H9 (cell line): ENCODE measurements around the gene TMEM174. TPM values are rescaled to one million over a fixed set of nuclear protein-coding genes. Genes with fewer than 3 reads are reported as not detected.

Source experiments
- DNase-seq: peaks from one replicate; pipeline ENCODE4 v3.0.0-alpha.2; 2017
- H2AFZ ChIP-seq: one replicate; pipeline ENCODE4 v1.6.1; 2013; ENCODE audit warnings: mild to moderate bottlenecking, low read length, control low read depth, moderate library complexity
- H2AK5ac ChIP-seq: 2 replicates; pipeline ENCODE4 v1.6.1; 2013; ENCODE audit warnings: low read length, control low read depth, mixed read lengths; ENCODE audit not compliant: insufficient read length
- H2BK120ac ChIP-seq: one replicate; pipeline ENCODE4 v1.6.1; 2013; ENCODE audit warnings: low read depth, mild to moderate bottlenecking, low read length, control low read depth, inconsistent platforms; ENCODE audit not compliant: poor library complexity, severe bottlenecking
- H2BK12ac ChIP-seq: 2 replicates; pipeline ENCODE4 v1.6.1; 2013; ENCODE audit warnings: low read length, control low read depth, mixed read lengths, low read depth; ENCODE audit not compliant: insufficient read length
- H2BK15ac ChIP-seq: 2 replicates; pipeline ENCODE4 v1.6.1; 2013; ENCODE audit warnings: low read depth, low read length, control low read depth
- H2BK20ac ChIP-seq: one replicate; pipeline ENCODE4 v1.6.1; 2013; ENCODE audit warnings: low read depth, mild to moderate bottlenecking, low read length, control low read depth, inconsistent platforms; ENCODE audit not compliant: poor library complexity, severe bottlenecking
- H2BK5ac ChIP-seq: 2 replicates; pipeline ENCODE4 v1.6.1; 2013; ENCODE audit warnings: low read length, control low read depth, mixed read lengths; ENCODE audit not compliant: insufficient read length
- H3K14ac ChIP-seq: 2 replicates; pipeline ENCODE4 v1.6.1; 2013; ENCODE audit warnings: low read length, control low read depth; ENCODE audit not compliant: insufficient read depth
- H3K18ac ChIP-seq: 2 replicates; pipeline ENCODE4 v1.6.1; 2013; ENCODE audit warnings: low read depth, mild to moderate bottlenecking, mixed read lengths, low read length, control low read depth; ENCODE audit not compliant: insufficient read length
- H3K23ac ChIP-seq: 2 replicates; pipeline ENCODE4 v1.6.1; 2013; ENCODE audit warnings: low read length, control low read depth, mixed read lengths, low read depth; ENCODE audit not compliant: insufficient read length
- H3K23me2 ChIP-seq: 2 replicates; pipeline ENCODE4 v1.6.1; 2013; ENCODE audit warnings: low read depth, mild to moderate bottlenecking, mixed read lengths, low read length, control low read depth; ENCODE audit not compliant: insufficient read length, poor library complexity, severe bottlenecking
- H3K27ac ChIP-seq: 2 replicates; pipeline ENCODE4 v1.5.1; 2013; ENCODE audit warnings: low read length, control low read depth, mixed read lengths, low read depth; ENCODE audit not compliant: insufficient read length
- H3K27me3 ChIP-seq: 2 replicates; pipeline ENCODE4 v1.6.1; 2013; ENCODE audit warnings: low read length, control low read depth, inconsistent platforms; ENCODE audit not compliant: insufficient read depth
- H3K4ac ChIP-seq: 2 replicates; pipeline ENCODE4 v1.6.1; 2013; ENCODE audit warnings: low read depth, mild to moderate bottlenecking, control low read depth, inconsistent platforms, low read length, moderate library complexity
- H3K4me1 ChIP-seq: 2 replicates; pipeline ENCODE4 v1.6.1; 2013; ENCODE audit warnings: low read length, control low read depth, inconsistent platforms; ENCODE audit not compliant: insufficient read depth
- H3K4me2 ChIP-seq: 2 replicates; pipeline ENCODE4 v1.6.1; 2013; ENCODE audit warnings: low read length, control low read depth, mixed read lengths; ENCODE audit not compliant: insufficient read length, insufficient read depth
- H3K56ac ChIP-seq: 2 replicates; pipeline ENCODE4 v1.6.1; 2013; ENCODE audit warnings: low read depth, mild to moderate bottlenecking, mixed read lengths, low read length, control low read depth; ENCODE audit not compliant: insufficient read length
- H3K79me1 ChIP-seq: 2 replicates; pipeline ENCODE4 v1.6.1; 2013; ENCODE audit warnings: low read depth, mild to moderate bottlenecking, moderate library complexity, low read length, control low read depth, inconsistent platforms; ENCODE audit not compliant: insufficient read depth, poor library complexity, severe bottlenecking
- H3K79me2 ChIP-seq: 2 replicates; pipeline ENCODE4 v1.6.1; 2013; ENCODE audit warnings: low read length, control low read depth, inconsistent platforms; ENCODE audit not compliant: insufficient read depth
- H3K9ac ChIP-seq: 2 replicates; pipeline ENCODE4 v1.6.1; 2013; ENCODE audit warnings: low read length, control low read depth, mixed read lengths; ENCODE audit not compliant: insufficient read length; ENCODE audit errors: extremely low read depth
- H3K9me3 ChIP-seq: one replicate; pipeline ENCODE4 v1.6.1; 2013; ENCODE audit warnings: low read depth, low read length, inconsistent platforms; ENCODE audit not compliant: control insufficient read depth
- H3T11ph ChIP-seq: one replicate; pipeline ENCODE4 v1.6.1; 2013; ENCODE audit warnings: mild to moderate bottlenecking, low read length, control low read depth, inconsistent platforms
- H4K20me1 ChIP-seq: one replicate; pipeline ENCODE4 v1.6.1; 2013; ENCODE audit not compliant: control insufficient read depth, insufficient read length, insufficient read depth
- H4K5ac ChIP-seq: 2 replicates; pipeline ENCODE4 v1.6.1; 2013; ENCODE audit warnings: low read depth, mild to moderate bottlenecking, mixed read lengths, low read length, control low read depth; ENCODE audit not compliant: insufficient read length
- H4K8ac ChIP-seq: replicated peaks from 2 replicates; pipeline ENCODE4 v1.6.1; 2013; ENCODE audit warnings: low read length, control low read depth, mixed read lengths, low read depth; ENCODE audit not compliant: insufficient read length
- H4K91ac ChIP-seq: 2 replicates; pipeline ENCODE4 v1.6.1; 2013; ENCODE audit warnings: low read depth, mild to moderate bottlenecking, moderate library complexity, mixed read lengths, low read length, control low read depth; ENCODE audit not compliant: insufficient read length
- H3K27ac Mint-ChIP-seq, 3 experiments: 2 replicates in 2 of 3; 3 replicates in 1 of 3; pipeline ENCODE4 v1.8.0; 2020 to 2021; ENCODE audit warnings: mixed read lengths in 3 of 3, mild to moderate bottlenecking in 1 of 3, moderate library complexity in 1 of 3
- H3K27me3 Mint-ChIP-seq: 2 replicates; pipeline ENCODE4 v1.8.0; 2021; ENCODE audit warnings: low read depth, mild to moderate bottlenecking, moderate library complexity, mixed read lengths
- H3K36me3 Mint-ChIP-seq, 3 experiments: 2 replicates in 2 of 3; 3 replicates in 1 of 3; pipeline ENCODE4 v1.8.0; 2020 to 2021; ENCODE audit warnings: low read depth in 3 of 3, mixed read lengths in 3 of 3; ENCODE audit not compliant: insufficient read depth in 1 of 3
- H3K4me1 Mint-ChIP-seq, 2 experiments: 2 replicates each; pipeline ENCODE4 v1.8.0; 2020; ENCODE audit warnings: mixed read lengths in 2 of 2
- H3K4me3 Mint-ChIP-seq, 2 experiments: 2 replicates in 1 of 2; 3 replicates in 1 of 2; pipeline ENCODE4 v1.8.0; 2020 to 2021; ENCODE audit warnings: mild to moderate bottlenecking in 2 of 2, mixed read lengths in 2 of 2, moderate library complexity in 1 of 2
- H3K9me3 Mint-ChIP-seq, 2 experiments: 2 replicates in 1 of 2; 3 replicates in 1 of 2; pipeline ENCODE4 v1.8.0; 2020; ENCODE audit warnings: mild to moderate bottlenecking in 2 of 2, mixed read lengths in 2 of 2, moderate library complexity in 1 of 2
- WGBS: extraction: QIAGEN DNeasy Blood & Tissue Kit; methylation state at CpG from one replicate; pipeline ENCODE4 v1.1.7; 2013; ENCODE audit warnings: missing lambda C conversion rate, low lambda C conversion rate, mixed read lengths; ENCODE audit not compliant: insufficient read length; ENCODE audit errors: extremely low coverage; 5-methylcytosine and 5-hydroxymethylcytosine counted together
- total RNA-seq: library from RNA; stranded (reverse); gene quantifications from 2 replicates; pipeline ENCODE4 v1.2.1, GENCODE V29; 2021
- TF ChIP-seq, protein P1 (sequence below): fragments of 200-600 bp; sonication (generic); conservative IDR thresholded peaks from 3 replicates; pipeline ENCODE4 v1.8.0; 2021; ENCODE audit warnings: antibody characterized with exemption, mild to moderate bottlenecking

Gene TMEM174
- total RNA-seq, 1 experiment from 2014 or later = not detected

DNA sequence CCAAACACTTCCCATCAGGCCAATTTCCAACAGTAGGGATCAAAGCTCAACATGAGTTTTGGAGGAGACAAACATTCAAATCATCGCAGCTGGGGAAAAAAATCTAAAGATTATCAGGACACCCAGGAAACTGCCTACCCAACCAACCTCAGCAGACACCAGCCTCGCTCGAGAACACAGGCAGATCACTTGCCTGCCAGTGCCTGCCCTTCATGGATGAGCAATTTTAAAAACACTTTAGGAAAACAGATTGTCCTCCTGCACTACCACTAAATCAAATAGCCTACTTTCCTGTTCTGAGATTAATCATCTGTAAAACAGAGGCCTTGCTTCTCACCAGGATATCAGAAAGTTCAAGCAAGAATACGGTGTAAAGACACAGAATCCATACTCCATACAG lies 14.7 kb upstream of the TMEM174 start:
- Histone ChIP-seq H3K27me3 (no peaks in the 10 kb centered on the region), H3K4me2 (no peak overlapping the region), H2BK12ac (no peak overlapping the region), H4K20me1 (no peaks in the 10 kb centered on the region), H2BK5ac (no peak overlapping the region), H4K91ac (no peak overlapping the region), H3K27ac (no peak overlapping the region), H2BK20ac (no peak overlapping the region), H3K9me3 (no peaks in the 10 kb centered on the region), H3T11ph (no peak overlapping the region), H3K4me1 (no peaks in the 10 kb centered on the region), H3K79me1 (no peaks in the 10 kb centered on the region), H3K23ac (no peak overlapping the region), H4K5ac (no peak overlapping the region), H2BK120ac (no peak overlapping the region), H3K14ac (no peak overlapping the region), H3K9ac (no peak overlapping the region), H2AK5ac (no peak overlapping the region), H4K8ac (no peak overlapping the region), H3K4ac (no peak overlapping the region), H3K18ac (no peak overlapping the region), H3K56ac (no peak overlapping the region), H3K23me2 (no peaks in the 10 kb centered on the region), H2BK15ac (no peak overlapping the region), H3K79me2 (no peaks in the 10 kb centered on the region), H2AFZ (no peak overlapping the region)
- H3K27ac Mint-ChIP-seq = no peak overlapping the region
- TF ChIP-seq, protein P1, sequence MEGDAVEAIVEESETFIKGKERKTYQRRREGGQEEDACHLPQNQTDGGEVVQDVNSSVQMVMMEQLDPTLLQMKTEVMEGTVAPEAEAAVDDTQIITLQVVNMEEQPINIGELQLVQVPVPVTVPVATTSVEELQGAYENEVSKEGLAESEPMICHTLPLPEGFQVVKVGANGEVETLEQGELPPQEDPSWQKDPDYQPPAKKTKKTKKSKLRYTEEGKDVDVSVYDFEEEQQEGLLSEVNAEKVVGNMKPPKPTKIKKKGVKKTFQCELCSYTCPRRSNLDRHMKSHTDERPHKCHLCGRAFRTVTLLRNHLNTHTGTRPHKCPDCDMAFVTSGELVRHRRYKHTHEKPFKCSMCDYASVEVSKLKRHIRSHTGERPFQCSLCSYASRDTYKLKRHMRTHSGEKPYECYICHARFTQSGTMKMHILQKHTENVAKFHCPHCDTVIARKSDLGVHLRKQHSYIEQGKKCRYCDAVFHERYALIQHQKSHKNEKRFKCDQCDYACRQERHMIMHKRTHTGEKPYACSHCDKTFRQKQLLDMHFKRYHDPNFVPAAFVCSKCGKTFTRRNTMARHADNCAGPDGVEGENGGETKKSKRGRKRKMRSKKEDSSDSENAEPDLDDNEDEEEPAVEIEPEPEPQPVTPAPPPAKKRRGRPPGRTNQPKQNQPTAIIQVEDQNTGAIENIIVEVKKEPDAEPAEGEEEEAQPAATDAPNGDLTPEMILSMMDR = no peak
- no peak for DNase-seq
- peaks cover 2% of the 10 kb centered on the region for H3K27me3 Mint-ChIP-seq
- H3K36me3 Mint-ChIP-seq = no peaks in the 10 kb centered on the region
- H3K4me1 Mint-ChIP-seq = peaks cover 2 to 3% of the 10 kb centered on the region in 2 experiments; a peak in 1 of 4 replicates
- WGBS = no CpG with 5 or more reads among the region's 4 CpGs
- H3K9me3 Mint-ChIP-seq = no peaks in the 10 kb centered on the region
- H3K4me3 Mint-ChIP-seq = no peak overlapping the region
